GM10847 (cell line): ENCODE results near the gene CMTM2.

ENCODE experiments used
- POLR2A ChIP-seq: IDR thresholded peaks from 2 replicates; pipeline ENCODE4 v1.6.1; 2011; ENCODE audit not compliant: insufficient read length; ENCODE audit errors: extremely low read depth

Gene CMTM2

GRCh38 chr16:66578651-66579531, at the start of gene CMTM2:
Gene CMTM2, plus strand, starts transcription at chr16:66579463. Its CDS starts 145 bp downstream, at chr16:66579608.
- TF ChIP-seq POLR2A = no peak

- TF ChIP-seq POLR2A = no peak
These were observed 49.8 kb upstream of the CMTM2 start for GRCh38 chr16:66529475-66529874.

GRCh38 chr16:66534376-66534799, 44.9 kb upstream of the CMTM2 start:
- TF ChIP-seq POLR2A = no peak

- TF ChIP-seq POLR2A = no peak
These were observed 42.7 kb upstream of the CMTM2 start for GRCh38 chr16:66536525-66536924.

- TF ChIP-seq POLR2A = no peak
These were observed 42.0 kb upstream of the CMTM2 start for GRCh38 chr16:66537236-66537635.

GRCh38 chr16:66538910-66539309, 40.4 kb upstream of the CMTM2 start:
- no peak for TF ChIP-seq POLR2A

GRCh38 chr16:66539623-66540469, 39.4 kb upstream of the CMTM2 start:
- TF ChIP-seq POLR2A = no peak

- TF ChIP-seq POLR2A = no peak
These were observed 37.6 kb upstream of the CMTM2 start for GRCh38 chr16:66541388-66542355.

GRCh38 chr16:66542396-66542795, 36.9 kb upstream of the CMTM2 start:
- TF ChIP-seq POLR2A = no peak

- TF ChIP-seq POLR2A = no peak
These were observed 35.7 kb upstream of the CMTM2 start for GRCh38 chr16:66543541-66543940.

- TF ChIP-seq POLR2A = no peak
These were observed 35.1 kb upstream of the CMTM2 start for GRCh38 chr16:66544016-66544757.

GRCh38 chr16:66547101-66547989, 31.9 kb upstream of the CMTM2 start:
- no peak for TF ChIP-seq POLR2A

GRCh38 chr16:66548068-66548467, 31.2 kb upstream of the CMTM2 start:
- no peak for TF ChIP-seq POLR2A
